Measurements from ENCODE around the gene POLN.
"Not testable (repeated sequence)": the region's sequence is repeated elsewhere in the genome, so short reads cannot be mapped to it uniquely, and the experiment has no call there.

Gene POLN

GRCh38 chr4:2042204-2042946 lies 199.5 kb downstream of the POLN start:
- no peak for DNase-seq (ENCODE audit: low read depth, low spot score)

GRCh38 chr4:2041239-2042130 lies 200.4 kb downstream of the POLN start:
- DNase-seq (ENCODE audit: low read depth, low spot score): no peak

- DNase-seq (ENCODE audit: low read depth, low spot score): no peak
Measured at GRCh38 chr4:2040391-2041238, 201.3 kb downstream of the POLN start.

GRCh38 chr4:2036866-2037265 lies 205.1 kb downstream of the POLN start:
- DNase-seq (ENCODE audit: low read depth, low spot score): no peak

- no peak for DNase-seq (ENCODE audit: low read depth, low spot score)
Measured at GRCh38 chr4:2036327-2036726, 205.6 kb downstream of the POLN start.

- DNase-seq (ENCODE audit: low read depth, low spot score): not testable (repeated sequence)
Measured at GRCh38 chr4:2031161-2031560, 210.8 kb downstream of the POLN start.

- not testable (repeated sequence) for DNase-seq (ENCODE audit: low read depth, low spot score)
Measured at GRCh38 chr4:2027120-2027519, 214.8 kb downstream of the POLN start.

- no peak for DNase-seq (ENCODE audit: low read depth, low spot score)
Measured at GRCh38 chr4:2025817-2026216, 216.1 kb downstream of the POLN start.

- no peak for DNase-seq (ENCODE audit: low read depth, low spot score)
Measured at GRCh38 chr4:2024683-2025082, 217.2 kb downstream of the POLN start.

All from smooth muscle cell of the brain vasculature (primary cell).